GM23338 (cell line): Measurements from ENCODE around the gene NR1I2. TPM values are rescaled to one million over a fixed set of nuclear protein-coding genes. Genes with fewer than 3 reads are reported as not detected.

Experiments
- ATAC-seq: fragments of 200-7000 bp; cut with Tn5 transposase; 3 replicates; pipeline ENCODE4 v1.9.1; 2020
- DNase-seq: peaks from one replicate; pipeline ENCODE4 v3.0.0-alpha.2; 2015; ENCODE audit warnings: low spot score
- H2AFZ ChIP-seq: fragments of 200-600 bp; sonication (generic); 2 replicates; pipeline ENCODE4 v1.8.0; 2016; ENCODE audit warnings: antibody characterized with exemption, mild to moderate bottlenecking, moderate library complexity
- H3F3A ChIP-seq: fragments of 200-600 bp; sonication (generic); replicated peaks from 2 replicates; pipeline ENCODE4 v1.8.0; 2017; ENCODE audit warnings: antibody characterized with exemption, mixed run types, low read depth
- H3K27ac ChIP-seq: fragments of 200-600 bp; sonication (generic); 2 replicates; pipeline ENCODE4 v1.6.1; 2016; ENCODE audit warnings: low read depth
- H3K27me3 ChIP-seq: fragments of 200-600 bp; sonication (generic); 2 replicates; pipeline ENCODE4 v1.8.0; 2016; ENCODE audit warnings: mild to moderate bottlenecking, mixed run types, moderate library complexity; ENCODE audit not compliant: insufficient read depth
- H3K36me3 ChIP-seq: fragments of 200-600 bp; sonication (generic); 2 replicates; pipeline ENCODE4 v1.8.0; 2016; ENCODE audit warnings: mild to moderate bottlenecking; ENCODE audit not compliant: insufficient read depth
- H3K4me1 ChIP-seq: fragments of 200-600 bp; sonication (generic); 2 replicates; pipeline ENCODE4 v1.8.0; 2016; ENCODE audit warnings: mild to moderate bottlenecking, moderate library complexity; ENCODE audit not compliant: insufficient read depth
- H3K4me2 ChIP-seq: fragments of 200-600 bp; sonication (generic); 2 replicates; pipeline ENCODE4 v1.7.1; 2017; ENCODE audit warnings: mixed run types
- H3K4me3 ChIP-seq: fragments of 200-600 bp; sonication (generic); 2 replicates; pipeline ENCODE4 v1.6.1; 2016; ENCODE audit warnings: mixed run types
- H3K79me2 ChIP-seq: fragments of 200-600 bp; sonication (generic); replicated peaks from 2 replicates; pipeline ENCODE4 v1.8.0; 2017; ENCODE audit warnings: mild to moderate bottlenecking; ENCODE audit not compliant: insufficient read depth
- H3K9me2 ChIP-seq: fragments of 200-600 bp; sonication (generic); 2 replicates; pipeline ENCODE4 v1.8.0; 2017; ENCODE audit not compliant: insufficient read depth
- H4K20me1 ChIP-seq: fragments of 200-600 bp; sonication (generic); replicated peaks from 2 replicates; pipeline ENCODE4 v1.8.0; 2017; ENCODE audit warnings: mild to moderate bottlenecking; ENCODE audit not compliant: insufficient read depth
- H3K27ac Mint-ChIP-seq: 2 replicates; pipeline ENCODE4 v1.8.0; 2020; ENCODE audit warnings: inconsistent platforms, mild to moderate bottlenecking, moderate library complexity, mixed read lengths
- H3K27me3 Mint-ChIP-seq: 3 replicates; pipeline ENCODE4 v1.8.0; 2022; ENCODE audit warnings: low read depth, mild to moderate bottlenecking, moderate library complexity, mixed read lengths, inconsistent platforms; ENCODE audit not compliant: insufficient read depth, poor library complexity
- H3K36me3 Mint-ChIP-seq: 3 replicates; pipeline ENCODE4 v1.8.0; 2021; ENCODE audit warnings: low read depth, mild to moderate bottlenecking, inconsistent platforms, moderate library complexity, mixed read lengths
- H3K4me1 Mint-ChIP-seq: 3 replicates; pipeline ENCODE4 v1.8.0; 2020; ENCODE audit warnings: mild to moderate bottlenecking, inconsistent platforms, mixed read lengths
- H3K4me3 Mint-ChIP-seq: 3 replicates; pipeline ENCODE4 v1.8.0; 2021; ENCODE audit warnings: moderate library complexity, mild to moderate bottlenecking, inconsistent platforms, mixed read lengths
- H3K9me3 Mint-ChIP-seq: 3 replicates; pipeline ENCODE4 v1.8.0; 2020; ENCODE audit warnings: moderate library complexity, mild to moderate bottlenecking, inconsistent platforms, mixed read lengths
- CREB1 ChIP-seq: fragments of 250-450 bp; sonication (Bioruptor Pico); IDR thresholded peaks from 2 replicates; pipeline ENCODE4 v1.5.0; 2020; ENCODE audit warnings: low read depth, mild to moderate bottlenecking, moderate library complexity
- ETS1 ChIP-seq: IDR thresholded peaks from 2 replicates; pipeline ENCODE4 v1.6.1; 2016; ENCODE audit warnings: antibody characterized with exemption
- EZH2 ChIP-seq: fragments of 200-600 bp; sonication (generic); IDR thresholded peaks from one replicate; pipeline ENCODE4 v1.8.0; 2017; ENCODE audit warnings: antibody characterized with exemption, mild to moderate bottlenecking, low read depth; ENCODE audit not compliant: unreplicated experiment
- EZH2phosphoT487 ChIP-seq: fragments of 200-600 bp; sonication (generic); IDR thresholded peaks from one replicate; pipeline ENCODE4 v1.8.1; 2018; ENCODE audit warnings: antibody characterized with exemption; ENCODE audit not compliant: unreplicated experiment
- JUNB ChIP-seq: IDR thresholded peaks from one replicate; pipeline ENCODE4 v1.6.1; 2016; ENCODE audit warnings: antibody characterized with exemption; ENCODE audit not compliant: unreplicated experiment
- NANOG ChIP-seq: IDR thresholded peaks from 2 replicates; pipeline ENCODE4 v1.6.1; 2016; ENCODE audit warnings: antibody characterized with exemption, borderline replicate concordance
- POLR2AphosphoS5 ChIP-seq: IDR thresholded peaks from 2 replicates; pipeline ENCODE4 v1.6.1; 2016; ENCODE audit warnings: antibody characterized with exemption, low read depth
- STAT1 ChIP-seq: IDR thresholded peaks from one replicate; pipeline ENCODE4 v1.6.1; 2016; ENCODE audit warnings: antibody characterized with exemption; ENCODE audit not compliant: unreplicated experiment
- ZNF331 ChIP-seq: fragments of 250-450 bp; sonication (Bioruptor Pico); IDR thresholded peaks from 2 replicates; pipeline ENCODE4 v1.5.0; 2020; ENCODE audit warnings: low read depth, mild to moderate bottlenecking, moderate library complexity
- ZNF462 ChIP-seq: fragments of 250-450 bp; sonication (Bioruptor Pico); IDR thresholded peaks from 2 replicates; pipeline ENCODE4 v1.5.0; 2020; ENCODE audit warnings: mild to moderate bottlenecking, moderate library complexity
- polyA plus RNA-seq: library from polyadenylated mRNA; unstranded; fragments of >200 nt; fragmentation: Nextera tagmentation; extraction: Ambion mirVana; gene quantifications from 2 replicates; pipeline ENCODE4 v1.2.1, GENCODE V29; 2016
- total RNA-seq: library from RNA; depleted of rRNA; stranded (reverse); fragments of >200 nt; shearing (Covaris generic); gene quantifications from 2 replicates; pipeline ENCODE4 v1.2.3, GENCODE V29; 2014
- TF ChIP-seq, protein P1 (sequence below), 2 experiments: fragments of 200-600 bp in 1 of 2; sonication (generic) in 1 of 2; conservative IDR thresholded peaks; 2 replicates each; pipeline versions ENCODE4 v1.5.1 to v1.6.1; 2016 to 2017; ENCODE audit warnings: antibody characterized with exemption in 2 of 2, low read depth in 2 of 2, mild to moderate bottlenecking in 2 of 2, moderate library complexity in 1 of 2
- TF ChIP-seq, protein P2 (sequence below): IDR thresholded peaks from one replicate; pipeline ENCODE4 v1.6.1; 2018; ENCODE audit warnings: antibody characterized with exemption; ENCODE audit not compliant: unreplicated experiment

Gene NR1I2
- total and polyA plus RNA-seq, 2 experiments from 2014 or later: 0.89 to 4.4 TPM

DNA sequence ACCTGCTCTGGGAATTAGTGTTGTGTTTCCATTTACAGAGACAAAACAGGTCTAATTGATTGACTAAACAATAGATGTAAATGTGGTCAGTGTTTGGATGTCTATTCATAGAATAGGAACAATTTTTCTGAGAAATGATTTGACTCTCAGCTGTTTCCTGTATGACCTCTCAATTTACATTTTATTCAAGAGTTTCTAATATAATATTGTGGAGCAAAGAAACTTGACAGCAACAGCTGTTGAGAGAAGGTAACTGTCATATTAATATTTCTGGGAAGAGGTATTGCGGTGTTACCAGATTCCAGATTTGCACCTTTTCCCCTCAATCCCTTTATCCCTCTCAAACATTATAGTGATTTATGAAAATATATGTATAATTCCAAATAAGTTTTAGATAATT, 3.7 kb upstream of the NR1I2 start:
- no peak overlapping the region for H3K4me2 ChIP-seq
- H3K36me3 ChIP-seq: no peaks in the 10 kb centered on the region
- no peaks in the 10 kb centered on the region for H4K20me1 ChIP-seq
- H3K4me1 ChIP-seq: no peaks in the 10 kb centered on the region
- no peaks in the 10 kb centered on the region for H3K36me3 Mint-ChIP-seq
- H3K4me3 Mint-ChIP-seq: no peak overlapping the region
- no peak overlapping the region for H3K4me3 ChIP-seq
- no peaks in the 10 kb centered on the region for H3K27me3 ChIP-seq
- H3K4me1 Mint-ChIP-seq: peaks cover 10% of the 10 kb centered on the region; the same call in 2 of the 3 replicates
- H3K27me3 Mint-ChIP-seq: peaks cover 2% of the 10 kb centered on the region
- no peaks in the 10 kb centered on the region; the same call in 2 of the 3 replicates for H3K9me3 Mint-ChIP-seq
- H3F3A ChIP-seq: no peaks in the 10 kb centered on the region
- no peak overlapping the region for H2AFZ ChIP-seq
- ATAC-seq: no peak
- no peak overlapping the region for H3K27ac Mint-ChIP-seq
- no peaks in the 10 kb centered on the region for H3K79me2 ChIP-seq
- H3K9me2 ChIP-seq: no peaks in the 10 kb centered on the region
- H3K27ac ChIP-seq: no peak overlapping the region
- no peak for TF ChIP-seq ZNF462 (CRISPR knock-in tag)
- no peak for TF ChIP-seq NANOG
- TF ChIP-seq POLR2AphosphoS5: no peak
- no peak for TF ChIP-seq EZH2
- no peak for TF ChIP-seq ETS1
- no peak for TF ChIP-seq ZNF331
- no peak for TF ChIP-seq JUNB
- no peak for TF ChIP-seq CREB1 (CRISPR knock-in tag)
- no peak for TF ChIP-seq EZH2phosphoT487
- TF ChIP-seq, protein P1, sequence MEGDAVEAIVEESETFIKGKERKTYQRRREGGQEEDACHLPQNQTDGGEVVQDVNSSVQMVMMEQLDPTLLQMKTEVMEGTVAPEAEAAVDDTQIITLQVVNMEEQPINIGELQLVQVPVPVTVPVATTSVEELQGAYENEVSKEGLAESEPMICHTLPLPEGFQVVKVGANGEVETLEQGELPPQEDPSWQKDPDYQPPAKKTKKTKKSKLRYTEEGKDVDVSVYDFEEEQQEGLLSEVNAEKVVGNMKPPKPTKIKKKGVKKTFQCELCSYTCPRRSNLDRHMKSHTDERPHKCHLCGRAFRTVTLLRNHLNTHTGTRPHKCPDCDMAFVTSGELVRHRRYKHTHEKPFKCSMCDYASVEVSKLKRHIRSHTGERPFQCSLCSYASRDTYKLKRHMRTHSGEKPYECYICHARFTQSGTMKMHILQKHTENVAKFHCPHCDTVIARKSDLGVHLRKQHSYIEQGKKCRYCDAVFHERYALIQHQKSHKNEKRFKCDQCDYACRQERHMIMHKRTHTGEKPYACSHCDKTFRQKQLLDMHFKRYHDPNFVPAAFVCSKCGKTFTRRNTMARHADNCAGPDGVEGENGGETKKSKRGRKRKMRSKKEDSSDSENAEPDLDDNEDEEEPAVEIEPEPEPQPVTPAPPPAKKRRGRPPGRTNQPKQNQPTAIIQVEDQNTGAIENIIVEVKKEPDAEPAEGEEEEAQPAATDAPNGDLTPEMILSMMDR (conservative IDR thresholded peaks at IDR 0.05; ENCODE audit: low read depth in 2 of 2): no peak
- TF ChIP-seq STAT1: no peak
- TF ChIP-seq, protein P2, sequence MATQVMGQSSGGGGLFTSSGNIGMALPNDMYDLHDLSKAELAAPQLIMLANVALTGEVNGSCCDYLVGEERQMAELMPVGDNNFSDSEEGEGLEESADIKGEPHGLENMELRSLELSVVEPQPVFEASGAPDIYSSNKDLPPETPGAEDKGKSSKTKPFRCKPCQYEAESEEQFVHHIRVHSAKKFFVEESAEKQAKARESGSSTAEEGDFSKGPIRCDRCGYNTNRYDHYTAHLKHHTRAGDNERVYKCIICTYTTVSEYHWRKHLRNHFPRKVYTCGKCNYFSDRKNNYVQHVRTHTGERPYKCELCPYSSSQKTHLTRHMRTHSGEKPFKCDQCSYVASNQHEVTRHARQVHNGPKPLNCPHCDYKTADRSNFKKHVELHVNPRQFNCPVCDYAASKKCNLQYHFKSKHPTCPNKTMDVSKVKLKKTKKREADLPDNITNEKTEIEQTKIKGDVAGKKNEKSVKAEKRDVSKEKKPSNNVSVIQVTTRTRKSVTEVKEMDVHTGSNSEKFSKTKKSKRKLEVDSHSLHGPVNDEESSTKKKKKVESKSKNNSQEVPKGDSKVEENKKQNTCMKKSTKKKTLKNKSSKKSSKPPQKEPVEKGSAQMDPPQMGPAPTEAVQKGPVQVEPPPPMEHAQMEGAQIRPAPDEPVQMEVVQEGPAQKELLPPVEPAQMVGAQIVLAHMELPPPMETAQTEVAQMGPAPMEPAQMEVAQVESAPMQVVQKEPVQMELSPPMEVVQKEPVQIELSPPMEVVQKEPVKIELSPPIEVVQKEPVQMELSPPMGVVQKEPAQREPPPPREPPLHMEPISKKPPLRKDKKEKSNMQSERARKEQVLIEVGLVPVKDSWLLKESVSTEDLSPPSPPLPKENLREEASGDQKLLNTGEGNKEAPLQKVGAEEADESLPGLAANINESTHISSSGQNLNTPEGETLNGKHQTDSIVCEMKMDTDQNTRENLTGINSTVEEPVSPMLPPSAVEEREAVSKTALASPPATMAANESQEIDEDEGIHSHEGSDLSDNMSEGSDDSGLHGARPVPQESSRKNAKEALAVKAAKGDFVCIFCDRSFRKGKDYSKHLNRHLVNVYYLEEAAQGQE: no peak
- DNase-seq: no peak
